EH (cell line): ENCODE data around the gene HIC1.
A peak's percentile ranks its signal among the peaks of the same experiment; 100 is the strongest.

Source experiments
- DNase-seq: peaks from one replicate; pipeline ENCODE4 v3.0.0-alpha.2; 2015; ENCODE audit warnings: low read depth

The HIC1 gene

GRCh38 chr17:2102931-2103809 is 48.3 kb downstream of the HIC1 start:
- peak; percentile 78 for DNase-seq

DNA sequence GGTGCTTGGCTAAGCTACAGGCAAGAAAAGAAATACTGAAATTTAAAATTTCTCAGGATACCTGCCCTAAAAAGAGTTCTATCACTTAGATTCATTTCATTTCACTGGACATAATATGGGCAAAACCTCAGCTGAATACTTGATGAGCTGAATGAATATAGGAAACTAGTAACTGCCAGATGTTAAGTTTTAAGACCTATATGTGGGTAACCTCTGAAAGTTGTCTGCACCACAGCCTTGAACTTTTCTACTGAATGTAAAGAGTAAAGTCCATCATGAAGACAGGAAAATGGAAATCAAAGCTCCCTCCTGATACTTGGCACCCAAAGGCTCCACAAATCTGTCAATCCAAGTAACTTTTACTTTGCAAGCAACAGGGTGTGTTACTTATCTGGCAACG is 50.8 kb downstream of the HIC1 start:
- DNase-seq = no peak

- no peak for DNase-seq
Observed at GRCh38 chr17:2106308-2106955, 51.5 kb downstream of the HIC1 start.

- DNase-seq = no peak
Observed at GRCh38 chr17:2107050-2107449, 52.1 kb downstream of the HIC1 start.

GRCh38 chr17:2107506-2107905 is 52.6 kb downstream of the HIC1 start:
- no peak for DNase-seq

DNA sequence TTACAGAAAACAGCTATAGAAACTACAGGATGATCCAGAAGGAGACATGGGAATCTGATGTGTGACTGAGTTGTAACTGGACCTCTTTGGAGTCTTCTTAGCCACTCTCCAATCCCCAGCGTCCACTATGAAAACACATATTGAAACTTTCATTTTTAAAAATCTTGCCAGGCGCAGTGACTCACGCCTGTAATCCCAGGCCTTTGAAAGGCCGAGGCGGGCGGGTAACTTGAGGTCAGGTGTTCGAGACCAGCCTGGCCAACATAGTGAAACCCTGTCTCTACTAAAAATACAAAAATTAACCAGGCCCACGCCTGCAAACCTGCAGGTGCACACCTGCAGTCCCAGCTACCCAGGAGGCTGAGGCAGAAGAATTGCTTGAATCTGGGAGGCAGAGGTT is 53.3 kb downstream of the HIC1 start:
- DNase-seq = peak; percentile 39

GRCh38 chr17:2110436-2110835 is 55.5 kb downstream of the HIC1 start:
- no peak for DNase-seq

DNA sequence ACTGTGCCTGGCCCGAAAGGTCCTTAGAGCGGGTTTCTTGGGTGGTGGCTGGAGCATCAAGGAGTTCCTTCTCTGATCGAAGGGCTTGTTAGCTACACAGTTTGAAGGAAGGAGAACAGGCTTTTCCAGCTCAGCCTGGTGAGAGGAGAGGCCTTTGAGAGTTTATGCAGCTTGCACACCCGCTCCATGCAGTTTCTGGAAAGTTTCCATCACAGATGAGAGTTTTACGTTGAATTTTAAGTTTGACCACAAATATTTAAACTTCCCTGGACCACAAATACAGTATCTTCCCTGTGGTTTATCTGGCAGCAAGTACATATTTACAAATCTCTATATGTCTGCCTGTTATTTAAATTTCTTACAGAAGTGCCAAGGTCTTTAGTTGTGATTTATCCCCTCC is 56.8 kb downstream of the HIC1 start:
- peak; percentile 81 for DNase-seq
